Measurements from ENCODE around the gene PPP4R3B.

DNA sequence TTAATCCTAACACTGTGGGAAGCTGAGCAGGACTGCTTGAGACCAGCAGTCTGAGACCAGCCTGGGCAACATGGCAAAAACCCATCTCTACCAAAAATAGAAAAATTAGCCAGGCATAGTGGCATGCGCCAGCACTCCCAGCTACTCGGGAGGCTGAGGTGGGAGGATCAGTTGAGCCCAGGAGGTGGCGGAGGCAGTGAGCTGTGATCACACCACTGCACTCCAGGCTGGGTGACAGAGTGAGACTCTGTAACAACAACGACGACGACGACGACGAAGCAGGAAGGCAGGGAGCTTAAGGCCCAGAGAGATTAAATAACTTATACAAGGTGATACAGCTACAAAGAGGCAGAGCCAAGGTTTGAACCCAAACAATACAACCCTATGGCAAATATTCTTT lies 60.6 kb downstream of the PPP4R3B start:
- TF ChIP-seq, protein P1, sequence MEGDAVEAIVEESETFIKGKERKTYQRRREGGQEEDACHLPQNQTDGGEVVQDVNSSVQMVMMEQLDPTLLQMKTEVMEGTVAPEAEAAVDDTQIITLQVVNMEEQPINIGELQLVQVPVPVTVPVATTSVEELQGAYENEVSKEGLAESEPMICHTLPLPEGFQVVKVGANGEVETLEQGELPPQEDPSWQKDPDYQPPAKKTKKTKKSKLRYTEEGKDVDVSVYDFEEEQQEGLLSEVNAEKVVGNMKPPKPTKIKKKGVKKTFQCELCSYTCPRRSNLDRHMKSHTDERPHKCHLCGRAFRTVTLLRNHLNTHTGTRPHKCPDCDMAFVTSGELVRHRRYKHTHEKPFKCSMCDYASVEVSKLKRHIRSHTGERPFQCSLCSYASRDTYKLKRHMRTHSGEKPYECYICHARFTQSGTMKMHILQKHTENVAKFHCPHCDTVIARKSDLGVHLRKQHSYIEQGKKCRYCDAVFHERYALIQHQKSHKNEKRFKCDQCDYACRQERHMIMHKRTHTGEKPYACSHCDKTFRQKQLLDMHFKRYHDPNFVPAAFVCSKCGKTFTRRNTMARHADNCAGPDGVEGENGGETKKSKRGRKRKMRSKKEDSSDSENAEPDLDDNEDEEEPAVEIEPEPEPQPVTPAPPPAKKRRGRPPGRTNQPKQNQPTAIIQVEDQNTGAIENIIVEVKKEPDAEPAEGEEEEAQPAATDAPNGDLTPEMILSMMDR (IDR thresholded peaks at IDR 0.05; ENCODE audit: borderline replicate concordance, extremely low read depth, low read length, poor library complexity, severe bottlenecking) = no peak
- no peak for TF ChIP-seq EZH2 (IDR thresholded peaks at IDR 0.05; ENCODE audit: borderline replicate concordance, low read depth, low read length, severe bottlenecking)
